ENCODE results near the gene CDH15. TPM values are rescaled to one million over a fixed set of nuclear protein-coding genes. Genes with fewer than 3 reads are reported as not detected.

The CDH15 gene
- total and polyA plus RNA-seq, 2 experiments from 2014 or later, result 0.06 TPM; not detected in 1

DNA sequence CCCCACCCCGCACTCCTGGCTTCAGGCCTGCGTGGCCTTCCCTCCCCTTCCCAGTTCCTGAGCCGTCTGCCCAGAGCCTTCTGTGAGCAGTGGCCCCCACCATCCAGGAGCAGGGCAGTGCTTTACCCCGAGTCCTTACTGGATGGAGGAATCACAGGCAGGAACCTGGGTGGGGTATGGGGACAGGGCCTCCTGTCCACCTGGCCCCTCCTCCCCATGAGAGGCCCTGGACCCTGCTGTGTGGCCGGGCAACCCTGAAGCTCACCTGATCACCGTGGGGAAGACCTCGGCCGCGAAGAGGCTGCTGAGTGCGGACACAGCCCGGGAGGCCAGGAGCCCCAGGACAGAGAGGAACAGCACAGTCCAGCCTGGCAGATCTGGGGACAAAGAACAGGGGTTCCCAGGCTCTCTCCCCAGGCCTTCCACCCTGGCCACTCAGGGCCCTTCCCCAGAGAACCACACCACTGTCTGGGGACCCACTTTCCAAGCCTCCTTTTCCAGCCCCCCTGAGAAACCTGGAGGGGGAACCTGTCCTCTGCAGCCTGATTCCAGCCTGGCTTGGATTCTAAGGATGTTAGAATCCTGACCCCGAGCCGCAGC is 25.6 kb downstream of the CDH15 start:
- Histone ChIP-seq H3K4me2 (ENCODE audit: unreplicated experiment) (no peak overlapping the region), H3K27ac (no peak overlapping the region), H3K79me2 (ENCODE audit: insufficient read depth) (no peaks in the 10 kb centered on the region), H3K27me3 (replicated peaks; ENCODE audit: insufficient read depth) (peaks cover 14% of the 10 kb centered on the region), H4K20me1 (ENCODE audit: insufficient read depth) (no peaks in the 10 kb centered on the region), H3F3A (ENCODE audit: insufficient read depth) (no peaks in the 10 kb centered on the region), H3K36me3 (ENCODE audit: low read depth) (no peaks in the 10 kb centered on the region), H3K4me1 (ENCODE audit: insufficient read depth) (no peaks in the 10 kb centered on the region), H3K9ac (no peak overlapping the region), H2AFZ (no peak overlapping the region), H3K4me3 (no peak overlapping the region), H3K9me3 (ENCODE audit: low read depth) (no peaks in the 10 kb centered on the region), H3K9me2 (ENCODE audit: insufficient read depth) (no peaks in the 10 kb centered on the region)
- 84 to 86% methylated on average over 13 of the region's 13 CpGs for WGBS, 2 experiments (ENCODE audit: low coverage in 1 of 2, low lambda C conversion rate in 2 of 2, missing lambda C conversion rate in 2 of 2)
- in situ Hi-C loops (cut with MboI), result no loop called here
- no peak for DNase-seq
- TF ChIP-seq EZH2phosphoT487 (IDR thresholded peaks at IDR 0.05; ENCODE audit: insufficient read depth, low read depth), result no peak
- no peak for TF ChIP-seq EZH2 (IDR thresholded peaks at IDR 0.05; ENCODE audit: insufficient read depth, poor library complexity, severe bottlenecking)

- H3K4me2 ChIP-seq (ENCODE audit: unreplicated experiment), result no peak overlapping the region
- H4K20me1 ChIP-seq (ENCODE audit: insufficient read depth), result no peaks in the 10 kb centered on the region
- H3K9me3 ChIP-seq (ENCODE audit: low read depth), result no peaks in the 10 kb centered on the region
- no peak overlapping the region for H3K4me3 ChIP-seq
- H3F3A ChIP-seq (ENCODE audit: insufficient read depth), result peaks cover 3% of the 10 kb centered on the region
- H3K36me3 ChIP-seq (ENCODE audit: low read depth), result no peaks in the 10 kb centered on the region
- H3K79me2 ChIP-seq (ENCODE audit: insufficient read depth), result no peaks in the 10 kb centered on the region
- no peak overlapping the region for H2AFZ ChIP-seq
- H3K27me3 ChIP-seq (replicated peaks; ENCODE audit: insufficient read depth), result peaks cover 21% of the 10 kb centered on the region
- 86 to 90% methylated on average over 26 of the region's 26 CpGs for WGBS, 2 experiments (ENCODE audit: low coverage in 1 of 2, low lambda C conversion rate in 2 of 2, missing lambda C conversion rate in 2 of 2)
- no peaks in the 10 kb centered on the region for H3K9me2 ChIP-seq (ENCODE audit: insufficient read depth)
- H3K4me1 ChIP-seq (ENCODE audit: insufficient read depth), result no peaks in the 10 kb centered on the region
- in situ Hi-C loops (cut with MboI), result no loop called here
- H3K9ac ChIP-seq, result no peak overlapping the region
- H3K27ac ChIP-seq, result no peak overlapping the region
- TF ChIP-seq EZH2phosphoT487 (IDR thresholded peaks at IDR 0.05; ENCODE audit: insufficient read depth, low read depth) (no peak), EZH2 (IDR thresholded peaks at IDR 0.05; ENCODE audit: insufficient read depth, poor library complexity, severe bottlenecking) (no peak)
- DNase-seq, result no peak
These were observed 26.3 kb downstream of the CDH15 start for GRCh38 chr16:89197633-89198416.

DNA sequence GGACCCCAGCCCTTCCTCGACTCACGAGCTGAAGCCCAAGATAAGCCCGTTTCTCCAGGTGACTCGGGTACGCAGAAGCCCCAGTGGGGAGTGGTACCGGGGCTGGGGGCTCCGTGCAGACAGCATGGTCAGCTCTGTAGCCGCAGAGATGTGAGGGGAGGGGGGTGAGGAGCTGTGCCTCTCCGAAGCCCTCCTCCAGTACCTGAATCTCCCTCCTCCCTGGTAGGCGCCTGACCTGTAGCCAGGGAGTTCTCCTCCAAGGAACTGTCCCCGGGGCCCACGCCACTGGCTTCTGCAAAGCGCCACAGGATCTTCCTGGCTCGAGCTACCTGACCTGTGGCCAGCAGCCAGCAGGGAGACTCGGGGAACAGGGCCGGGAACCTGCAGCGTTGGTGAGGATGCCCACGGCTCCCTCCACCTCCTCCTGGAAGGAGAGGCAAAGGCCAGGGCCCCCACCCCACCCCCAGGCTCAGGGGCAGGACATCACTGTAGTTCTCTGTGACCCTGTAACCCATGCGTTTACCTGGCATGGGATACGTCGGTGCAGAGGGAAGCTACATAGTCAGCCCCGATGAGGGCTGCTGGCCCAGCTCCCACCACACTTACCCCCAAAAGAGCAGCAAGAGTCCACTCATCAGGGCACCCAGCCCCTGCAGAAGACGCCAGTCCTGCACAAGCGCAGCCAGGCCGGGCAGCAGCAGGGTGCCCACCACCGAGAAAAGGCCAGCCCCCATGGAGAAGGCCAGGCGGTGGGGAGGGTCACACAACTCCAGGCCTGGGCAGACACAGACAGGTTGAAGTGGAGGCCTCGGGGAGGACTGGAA is 27.1 kb downstream of the CDH15 start:
- in situ Hi-C loops (cut with MboI), result no loop called here
- Histone ChIP-seq H3K9ac (no peak overlapping the region), H3K4me3 (no peak overlapping the region), H3K79me2 (ENCODE audit: insufficient read depth) (no peaks in the 10 kb centered on the region), H3K4me1 (ENCODE audit: insufficient read depth) (no peaks in the 10 kb centered on the region), H3K27ac (no peak overlapping the region), H3F3A (ENCODE audit: insufficient read depth) (peaks cover 11% of the 10 kb centered on the region), H3K4me2 (ENCODE audit: unreplicated experiment) (no peak overlapping the region), H4K20me1 (ENCODE audit: insufficient read depth) (no peaks in the 10 kb centered on the region), H2AFZ (no peak overlapping the region), H3K36me3 (ENCODE audit: low read depth) (no peaks in the 10 kb centered on the region), H3K27me3 (replicated peaks; ENCODE audit: insufficient read depth) (peaks cover 29% of the 10 kb centered on the region), H3K9me3 (ENCODE audit: low read depth) (no peaks in the 10 kb centered on the region), H3K9me2 (ENCODE audit: insufficient read depth) (no peaks in the 10 kb centered on the region)
- TF ChIP-seq EZH2phosphoT487 (IDR thresholded peaks at IDR 0.05; ENCODE audit: insufficient read depth, low read depth) (no peak), EZH2 (IDR thresholded peaks at IDR 0.05; ENCODE audit: insufficient read depth, poor library complexity, severe bottlenecking) (no peak)
- 79% methylated on average over 25 to 28 of the region's 28 CpGs for WGBS, 2 experiments (ENCODE audit: low coverage in 1 of 2, low lambda C conversion rate in 2 of 2, missing lambda C conversion rate in 2 of 2)
- no peak for DNase-seq

DNA sequence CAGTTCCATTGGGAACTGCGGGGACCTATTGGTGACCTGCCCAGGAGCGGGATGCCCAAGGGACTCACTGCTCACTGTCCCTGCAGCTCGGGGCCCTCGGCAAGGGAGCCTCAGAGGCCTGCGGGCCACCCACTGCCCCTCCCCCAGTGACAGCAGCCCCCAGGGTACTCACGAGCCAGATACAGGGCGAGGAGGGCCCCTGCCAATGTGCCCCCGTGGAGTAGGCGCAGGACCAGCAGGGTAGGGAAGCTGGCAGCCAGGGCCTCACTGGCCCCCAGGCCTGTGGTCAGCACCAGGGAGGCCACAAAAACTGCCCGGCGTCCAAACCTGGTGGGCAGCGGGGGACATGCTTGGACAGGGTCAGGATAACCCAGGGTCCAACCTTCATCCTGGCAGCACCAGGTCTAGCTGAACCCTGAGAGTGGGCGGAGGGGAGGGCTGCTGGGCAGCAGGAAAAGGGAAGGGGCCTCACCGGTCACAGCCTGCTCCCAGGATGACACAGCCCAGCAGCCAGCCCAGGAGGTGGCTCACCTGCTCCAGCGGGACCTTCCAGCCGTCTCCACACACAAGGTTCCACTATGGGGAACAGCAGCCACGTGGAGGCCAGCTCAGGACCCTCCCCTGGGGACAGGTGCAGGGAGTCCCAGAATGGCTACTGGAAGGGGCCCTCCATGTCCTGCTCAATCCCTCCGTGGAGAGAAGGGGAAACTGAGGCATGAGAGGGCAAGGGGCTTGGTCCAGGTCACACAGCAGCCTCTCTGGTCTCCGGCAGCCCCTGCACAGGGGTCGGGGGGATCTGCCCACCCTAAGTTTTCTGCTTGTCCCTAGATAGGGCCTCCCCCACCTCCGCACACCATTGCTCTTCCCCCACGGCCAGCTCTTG is 27.9 kb downstream of the CDH15 start:
- DNase-seq, result no peak
- Histone ChIP-seq H2AFZ (no peak overlapping the region), H3K27me3 (replicated peaks; ENCODE audit: insufficient read depth) (peaks cover 36% of the 10 kb centered on the region), H3K4me2 (ENCODE audit: unreplicated experiment) (no peak overlapping the region), H3K27ac (no peak overlapping the region), H3K4me1 (ENCODE audit: insufficient read depth) (no peaks in the 10 kb centered on the region), H3K9ac (no peak overlapping the region), H3K36me3 (ENCODE audit: low read depth) (no peaks in the 10 kb centered on the region), H3K4me3 (no peak overlapping the region), H3K79me2 (ENCODE audit: insufficient read depth) (no peaks in the 10 kb centered on the region), H3K9me3 (ENCODE audit: low read depth) (no peaks in the 10 kb centered on the region), H4K20me1 (ENCODE audit: insufficient read depth) (no peaks in the 10 kb centered on the region), H3K9me2 (ENCODE audit: insufficient read depth) (no peaks in the 10 kb centered on the region), H3F3A (ENCODE audit: insufficient read depth) (peaks cover 16% of the 10 kb centered on the region)
- in situ Hi-C loops (cut with MboI), result no loop called here
- WGBS, 2 experiments (ENCODE audit: low coverage in 1 of 2, low lambda C conversion rate in 2 of 2, missing lambda C conversion rate in 2 of 2), result 68 to 69% methylated on average over 22 of the region's 22 CpGs
- TF ChIP-seq EZH2phosphoT487 (IDR thresholded peaks at IDR 0.05; ENCODE audit: insufficient read depth, low read depth) (no peak), EZH2 (IDR thresholded peaks at IDR 0.05; ENCODE audit: insufficient read depth, poor library complexity, severe bottlenecking) (no peak)
